ENCODE results near the gene MPRIP.

GRCh38 chr17:17107281-17107680 lies 65.0 kb downstream of the MPRIP start:
- no peak for TF ChIP-seq CTCF (IDR thresholded peaks at IDR 0.05; ENCODE audit: borderline replicate concordance, extremely low read depth, low read length, poor library complexity, severe bottlenecking)
- TF ChIP-seq EZH2 (IDR thresholded peaks at IDR 0.05; ENCODE audit: borderline replicate concordance, low read depth, low read length, severe bottlenecking) = no peak

Data from DND-41 (cell line).